Superior temporal gyrus (tissue), 1 donor: Measurements from ENCODE around the gene SGPL1.
A peak's percentile ranks its signal among the peaks of the same experiment; 100 is the strongest.

Source experiments
- DNase-seq: peaks from one replicate; pipeline ENCODE4 v3.0.0-alpha.2; 2016; ENCODE audit errors: extremely low spot score

Gene SGPL1

DNA sequence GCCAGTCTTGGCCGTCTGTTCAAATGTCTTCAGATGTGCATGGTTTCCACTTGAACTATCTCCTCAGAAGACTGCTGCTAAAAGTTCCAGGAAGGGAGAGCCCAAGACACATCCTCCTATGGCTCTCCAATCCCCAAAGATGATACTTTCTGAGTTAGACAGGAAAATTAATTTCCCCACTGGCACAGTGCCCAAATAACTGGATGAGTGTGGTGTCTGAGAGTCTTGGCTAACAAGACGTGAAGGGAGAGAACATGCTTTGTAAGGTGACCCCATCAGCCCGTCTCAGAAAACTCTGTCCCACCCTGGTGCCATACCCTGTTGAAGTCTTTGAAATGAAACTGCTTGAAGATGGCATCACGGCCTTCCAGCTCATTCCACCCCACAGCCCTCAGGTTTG, 69.7 kb downstream of the SGPL1 start:
- no peak for DNase-seq

DNA sequence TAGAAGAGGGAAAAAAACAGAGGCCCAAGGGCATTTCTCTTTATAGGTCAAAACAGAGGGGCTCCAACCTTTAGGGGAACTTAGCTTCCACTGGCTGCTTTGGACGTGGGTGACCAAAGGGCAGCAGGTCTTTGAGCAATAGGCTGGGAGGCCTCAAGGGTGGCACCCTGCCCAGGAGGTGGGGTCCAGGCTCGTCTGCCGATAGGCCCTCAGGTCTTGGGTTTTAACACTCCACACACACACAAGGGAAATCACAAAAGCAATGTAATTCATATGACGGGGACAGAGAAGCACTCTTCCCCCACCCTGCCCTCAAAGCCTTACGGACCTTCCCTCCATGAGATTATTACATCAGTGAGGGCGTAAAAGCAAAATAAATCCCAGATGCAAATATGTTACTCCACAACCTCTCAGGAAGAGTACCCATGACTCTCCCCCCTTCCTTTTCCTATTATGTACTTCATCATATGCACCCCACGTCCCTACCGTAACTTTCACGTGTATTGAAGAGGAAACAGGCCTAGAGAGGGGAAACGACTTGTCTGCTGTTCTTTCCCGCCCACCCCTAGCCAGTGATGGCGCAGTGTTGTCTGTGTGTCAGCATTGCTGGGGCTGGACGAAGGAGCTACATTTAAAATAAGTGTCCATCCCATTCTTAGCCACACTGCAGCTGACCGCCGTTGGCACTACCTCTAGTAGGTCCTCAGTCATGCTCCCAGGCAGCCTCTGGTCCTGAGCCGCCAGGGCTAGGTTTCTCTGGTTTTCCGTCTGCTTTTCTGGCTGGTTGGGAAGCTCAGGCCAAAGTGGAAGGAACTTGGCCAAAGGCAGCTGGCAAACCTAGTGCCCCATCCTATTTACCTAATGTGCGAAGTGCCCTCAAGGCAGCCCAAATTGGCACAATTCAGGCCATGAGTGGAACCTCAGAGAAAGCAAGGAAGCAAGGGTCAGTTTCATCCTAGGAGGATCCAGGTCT, 70.5 kb downstream of the SGPL1 start:
- no peak for DNase-seq

DNA sequence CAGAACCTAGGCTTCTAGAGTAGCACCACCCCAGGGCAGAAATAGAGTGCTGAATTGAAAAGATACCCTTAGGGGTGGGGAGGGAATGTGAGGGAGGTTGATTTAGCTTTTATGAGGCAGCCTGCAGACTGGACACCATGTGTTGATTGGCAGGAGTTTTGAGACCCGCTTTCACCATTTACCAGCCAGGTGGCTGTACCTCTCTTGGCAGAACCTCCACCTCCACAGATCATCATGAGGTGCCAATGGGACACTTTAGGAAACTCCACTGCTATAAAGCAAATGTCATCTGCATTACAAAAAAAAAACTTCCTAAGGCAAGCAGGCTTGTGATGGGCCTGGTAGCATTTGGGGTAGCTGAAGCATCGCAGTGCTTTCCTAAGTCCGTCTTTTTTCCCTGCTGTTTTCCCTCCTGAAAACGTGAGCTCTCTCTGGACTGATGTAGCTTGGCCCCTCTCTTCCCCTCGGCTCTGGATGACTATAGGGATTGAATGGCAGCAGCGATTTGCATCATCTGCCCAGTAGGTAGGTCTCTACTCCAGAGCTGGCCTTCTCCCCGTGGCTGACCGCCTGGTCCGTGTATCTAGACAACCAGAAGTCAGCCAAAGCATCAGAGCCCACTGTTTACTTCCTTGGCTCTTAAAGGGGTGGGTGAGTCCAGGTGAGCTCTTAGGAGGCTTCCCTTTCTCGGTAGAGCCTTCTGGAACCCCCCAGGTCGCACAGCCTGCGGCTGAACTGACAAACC, 71.3 kb downstream of the SGPL1 start:
- no peak for DNase-seq

DNA sequence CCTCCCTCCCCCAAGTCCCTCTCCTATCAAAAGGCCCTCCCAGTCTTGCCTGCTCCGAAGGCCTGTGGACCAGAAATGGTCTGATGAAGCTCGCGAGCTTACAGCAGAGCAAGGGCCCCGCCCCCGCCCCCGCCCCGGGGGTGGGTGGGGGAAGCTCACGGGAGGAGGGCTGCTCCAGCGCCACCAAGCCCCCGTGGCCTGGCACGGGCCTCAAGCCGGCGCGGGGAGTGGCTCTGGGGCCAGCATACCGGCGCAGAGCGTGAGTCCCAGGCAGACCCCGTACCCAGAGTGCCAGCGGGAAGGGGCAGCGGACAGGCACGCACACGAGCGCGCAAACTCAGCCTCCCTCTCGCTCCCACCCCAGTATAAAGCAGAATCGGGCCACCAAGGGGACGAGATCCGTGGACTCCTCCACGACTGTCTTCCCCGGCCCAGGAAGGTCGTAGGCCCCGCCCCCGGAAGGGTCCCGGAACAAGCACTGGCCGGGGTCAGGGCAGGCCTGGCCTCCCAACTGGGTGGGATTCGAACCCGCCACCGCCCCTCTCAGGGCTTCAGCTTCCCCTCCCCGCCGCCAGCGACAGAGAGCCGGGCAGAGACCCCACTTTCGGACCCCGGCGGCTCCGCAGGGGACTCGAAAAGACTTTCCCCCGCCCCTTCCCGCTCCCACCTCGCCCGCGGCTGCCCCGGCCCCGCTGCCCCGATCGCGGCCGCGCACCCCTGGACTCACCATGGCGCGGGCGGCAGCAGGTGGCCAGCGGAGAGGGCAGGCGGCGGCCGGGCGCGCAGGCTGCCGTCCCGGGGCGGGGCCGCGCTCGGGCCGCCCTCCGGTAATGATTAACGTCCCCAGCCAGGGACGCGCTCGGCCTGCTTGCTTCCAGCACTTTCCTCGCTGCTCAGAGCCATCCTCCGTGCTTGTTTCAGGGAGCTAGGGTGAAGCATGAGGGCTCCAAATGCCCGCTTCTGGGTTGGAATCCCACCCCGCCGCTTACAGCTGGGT, 72.4 kb downstream of the SGPL1 start, which contains the start of gene PCBD1:
Gene PCBD1 (minus strand): TSS at position 762 of the 997 bp plus-strand sequence. CDS start 32 bp downstream, at position 730.
- DNase-seq = peak; percentile 43

DNA sequence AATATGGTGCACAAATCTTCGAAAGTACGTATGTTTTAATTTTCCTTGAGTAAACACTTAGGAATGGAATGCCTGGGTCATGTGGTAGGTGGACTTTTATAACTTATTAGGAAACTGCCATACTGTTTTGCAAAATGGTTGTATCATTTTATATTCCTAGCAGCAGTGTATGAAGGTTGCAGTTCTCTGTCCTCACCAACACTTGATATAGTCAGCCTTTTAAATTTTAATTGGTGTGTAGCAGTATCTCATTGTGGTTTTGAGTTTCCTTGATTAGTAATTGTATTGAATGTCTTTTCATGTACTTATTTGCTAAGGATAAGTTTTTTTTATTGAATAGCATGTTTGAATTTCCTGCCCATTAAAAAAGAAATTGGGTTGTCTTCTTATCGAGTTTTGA, 73.5 kb downstream of the SGPL1 start:
- no peak for DNase-seq

DNA sequence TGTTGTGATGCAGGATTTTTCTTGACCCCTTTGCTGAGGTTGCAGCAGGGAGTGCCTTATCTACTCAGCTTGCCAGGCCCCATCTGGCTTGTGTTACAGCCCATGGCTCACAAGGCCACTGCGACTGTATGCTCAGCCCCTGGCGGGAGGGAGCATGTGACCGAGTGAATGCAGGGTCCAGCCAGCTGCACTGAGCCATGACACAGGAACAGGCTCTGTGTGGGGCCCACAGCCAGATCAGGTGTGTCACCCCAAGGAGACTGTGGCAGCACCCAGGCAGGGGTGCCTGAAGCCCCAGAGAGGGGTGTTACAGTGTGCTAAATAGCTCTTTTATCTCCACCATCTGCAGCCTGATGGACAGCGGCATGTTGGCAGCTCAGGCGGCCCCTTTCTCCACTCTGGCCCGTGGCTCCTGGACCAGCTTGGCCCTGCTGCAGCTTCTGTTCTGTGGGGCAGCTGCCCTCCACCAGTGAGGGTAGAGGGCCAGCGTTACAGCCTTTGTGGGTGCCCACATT, 75.2 kb downstream of the SGPL1 start:
- DNase-seq = peak; percentile 73

DNA sequence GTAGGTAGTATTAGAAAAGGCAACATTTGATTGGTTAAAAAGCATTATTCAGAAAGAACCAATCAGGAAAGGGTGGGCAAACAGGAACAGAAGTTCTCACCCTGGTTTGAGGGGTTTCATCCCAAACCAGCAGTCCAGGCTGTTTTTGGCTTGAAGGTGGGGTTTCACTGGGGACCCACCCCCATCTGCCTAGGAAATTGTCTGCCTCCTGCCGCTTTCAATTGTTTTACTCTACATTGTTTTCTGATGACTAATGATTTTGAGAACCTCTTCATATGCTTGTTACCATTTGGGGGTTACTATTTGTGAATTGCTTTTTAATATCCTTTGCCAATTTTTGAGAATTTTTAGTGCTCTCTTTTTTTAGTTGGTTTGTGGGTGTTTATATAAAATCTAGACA, 75.9 kb downstream of the SGPL1 start:
- no peak for DNase-seq

DNA sequence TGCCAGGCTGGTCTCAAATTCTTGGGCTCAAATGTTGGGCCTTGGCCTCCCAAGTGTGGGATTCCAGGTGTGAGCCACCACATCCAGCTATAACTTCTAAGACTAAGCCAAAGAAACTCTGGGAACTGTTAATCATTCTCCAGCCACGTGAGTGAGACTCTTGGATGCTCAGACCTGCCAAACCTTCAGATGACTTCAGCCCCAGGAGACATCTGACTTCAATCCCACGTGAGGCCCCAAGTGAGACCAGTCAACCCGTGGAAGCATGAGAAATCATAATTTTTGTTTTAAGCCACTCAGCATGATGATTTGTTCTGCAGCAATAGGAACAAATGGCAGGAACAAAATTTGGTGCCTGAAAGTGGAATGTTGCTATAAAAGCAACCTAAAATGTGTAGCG, 76.9 kb downstream of the SGPL1 start:
- no peak for DNase-seq

DNA sequence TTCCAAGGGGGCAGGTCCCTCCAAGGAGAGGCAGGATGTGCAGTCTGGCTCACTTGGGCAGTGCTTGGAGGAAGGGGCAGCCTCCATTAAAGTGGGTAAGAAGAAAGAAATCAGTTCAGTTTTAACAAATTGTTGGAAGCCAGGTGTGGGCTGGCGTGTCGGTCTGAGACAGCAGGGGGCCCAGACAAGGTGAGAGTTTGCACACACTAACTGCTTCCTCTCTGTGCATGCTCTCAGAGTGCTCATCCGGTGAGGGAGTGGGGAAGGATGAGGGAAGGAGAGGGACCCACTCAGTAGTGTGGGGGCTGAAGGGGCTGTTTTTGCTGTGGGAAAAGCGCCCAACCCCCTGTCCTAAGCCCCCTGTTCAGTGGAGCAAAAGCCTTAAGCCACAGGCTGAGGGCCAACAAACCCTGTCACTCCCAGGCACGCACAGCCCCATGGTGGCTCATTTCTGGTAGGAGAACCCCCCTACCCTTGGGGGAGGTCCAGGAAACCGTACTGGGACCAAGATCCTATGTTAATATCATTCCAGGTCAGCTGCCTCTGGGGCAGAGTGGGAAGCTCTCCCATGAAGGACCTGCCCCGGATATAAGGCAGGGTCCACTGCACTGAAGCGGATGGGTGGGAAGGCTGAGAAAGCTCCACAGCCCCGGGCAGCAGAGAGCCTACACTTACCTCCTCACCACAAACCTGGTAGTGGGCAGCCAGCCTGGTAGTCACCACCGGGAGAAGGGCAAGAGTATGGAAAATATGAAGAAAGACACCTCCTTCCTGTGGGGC, 77.7 kb downstream of the SGPL1 start:
- DNase-seq = no peak

DNA sequence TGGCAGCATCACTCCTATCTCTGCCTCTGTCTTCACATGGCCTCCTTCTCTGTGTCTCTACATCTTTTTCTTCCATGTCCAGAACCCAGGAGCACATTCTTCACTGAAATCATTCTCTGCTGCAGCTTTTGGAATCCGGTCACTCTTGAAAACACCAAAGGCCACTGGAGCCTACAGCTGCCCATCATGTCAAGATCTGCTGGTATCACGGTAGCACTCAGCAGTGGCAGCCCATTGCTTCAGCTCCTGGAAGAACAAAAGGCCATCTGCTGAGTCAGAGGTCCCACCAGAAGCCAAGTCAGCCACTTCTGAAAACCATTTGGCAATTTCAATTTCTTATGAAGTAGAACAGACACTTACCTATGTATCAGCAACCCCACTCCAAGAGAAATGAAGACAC, 78.7 kb downstream of the SGPL1 start:
- no peak for DNase-seq

DNA sequence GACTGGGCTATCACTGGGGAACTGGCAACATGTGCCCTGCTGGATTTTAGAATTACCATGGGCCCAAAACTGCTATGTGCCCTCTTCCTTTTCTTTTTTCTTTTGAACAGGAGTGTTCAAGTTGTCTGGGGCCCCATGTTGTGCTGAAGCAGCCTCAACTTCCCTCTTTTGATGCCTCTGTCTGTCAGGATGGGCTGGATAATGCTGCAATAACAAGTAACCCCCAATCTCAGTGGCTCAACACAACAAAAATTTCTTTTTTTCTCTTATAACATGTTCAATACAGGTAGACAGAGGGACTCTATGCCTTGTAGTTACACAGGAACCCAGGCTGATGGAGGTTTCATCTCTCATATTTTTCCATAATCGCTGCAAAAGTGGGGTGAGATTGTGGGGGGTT, 80.8 kb downstream of the SGPL1 start:
- no peak for DNase-seq

DNA sequence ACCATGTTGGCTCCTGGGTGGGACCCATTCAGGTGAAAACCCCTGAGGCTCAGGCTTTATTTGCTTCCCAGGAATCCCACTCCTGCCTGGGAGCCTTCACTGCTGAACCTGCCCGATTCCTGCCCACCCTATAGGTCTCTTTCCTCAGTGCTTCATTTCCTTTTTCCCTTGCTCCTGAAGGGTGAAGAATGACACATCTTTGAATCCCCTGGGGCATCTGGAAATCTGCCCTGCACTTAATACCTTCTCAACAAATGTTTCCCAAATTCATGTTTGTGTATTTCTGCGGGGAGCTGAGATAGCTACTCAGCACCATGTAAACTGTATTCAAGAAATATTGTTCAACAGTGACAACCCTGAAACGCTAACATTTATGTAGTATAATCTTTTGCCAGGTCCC, 82.9 kb downstream of the SGPL1 start:
- no peak for DNase-seq

DNA sequence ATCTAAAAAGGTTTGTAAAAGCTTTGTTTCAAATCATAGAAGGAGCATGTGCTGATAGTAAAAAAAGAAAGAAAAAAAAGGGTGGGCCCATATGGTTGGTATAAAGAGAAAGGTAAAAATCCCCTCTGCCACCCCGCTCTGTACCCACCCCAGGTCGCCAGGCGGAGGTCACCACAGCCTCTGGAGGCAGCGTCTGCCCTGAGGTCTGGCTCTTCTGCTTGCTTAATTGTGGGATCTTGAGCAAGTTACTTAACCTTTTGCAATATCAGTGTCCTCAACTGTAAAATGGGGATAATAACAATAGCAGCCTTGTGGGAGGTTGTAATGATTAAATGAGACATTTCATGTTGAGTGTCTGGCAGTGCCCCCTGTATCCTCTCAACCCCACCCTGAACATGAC, 83.3 kb downstream of the SGPL1 start:
- no peak for DNase-seq

DNA sequence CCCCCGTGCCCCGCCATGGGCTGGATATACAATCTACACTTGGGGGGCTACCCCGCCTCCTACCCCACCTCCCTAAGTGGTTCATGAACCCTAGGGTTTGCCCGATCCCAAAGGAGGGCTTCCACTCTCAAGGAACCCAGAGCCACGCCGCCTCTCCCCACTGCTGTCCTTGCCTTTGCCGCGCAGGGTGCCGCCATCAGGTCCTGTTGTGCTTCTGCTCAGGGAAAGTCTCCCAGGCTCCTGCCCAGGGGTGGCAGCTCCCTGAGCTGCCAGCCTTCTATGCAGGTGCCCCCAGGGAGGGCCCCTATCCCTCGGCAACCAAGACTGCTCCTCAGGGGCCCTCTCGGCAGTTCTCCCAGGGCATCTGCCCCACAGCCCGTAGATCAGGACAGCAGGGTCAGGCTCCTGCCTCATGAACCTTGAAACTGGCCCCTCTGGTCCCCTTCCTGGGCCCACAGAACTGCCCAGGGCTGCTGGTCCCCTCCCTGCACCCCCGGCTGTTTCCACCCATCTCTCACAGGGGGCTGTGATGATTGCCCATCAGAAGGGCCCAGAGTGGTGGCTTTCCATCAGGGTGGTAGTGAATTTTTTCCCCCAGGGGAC, 85.6 kb downstream of the SGPL1 start:
- DNase-seq = no peak

DNA sequence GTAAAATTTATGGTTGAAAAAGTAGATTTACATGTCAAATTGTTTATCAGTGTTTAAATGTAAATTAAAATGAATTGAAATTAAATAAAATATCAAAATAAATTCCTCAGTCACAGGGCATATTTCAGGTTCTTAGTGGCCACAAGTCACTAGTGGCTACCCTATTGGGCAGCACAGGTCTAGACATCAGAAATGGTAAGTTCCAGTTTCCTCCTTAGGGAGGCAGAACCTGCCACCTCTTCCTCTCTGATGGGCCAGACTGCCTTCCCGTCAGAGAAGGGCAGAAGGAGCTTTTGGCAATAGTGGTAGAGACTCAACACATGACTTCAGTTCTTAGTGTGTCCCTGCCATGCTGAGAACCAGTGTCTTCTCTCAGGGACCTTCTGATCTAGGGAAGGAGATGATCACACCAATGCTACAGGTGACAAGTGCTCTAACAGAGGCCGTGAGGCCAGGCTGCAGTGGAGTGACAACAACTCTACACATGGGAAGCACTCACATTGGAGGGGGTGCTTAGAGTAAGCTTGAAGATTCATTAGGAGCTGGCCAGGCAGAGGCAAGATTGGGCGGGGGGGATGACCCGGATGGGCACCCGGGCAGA, 87.0 kb downstream of the SGPL1 start:
- no peak for DNase-seq

DNA sequence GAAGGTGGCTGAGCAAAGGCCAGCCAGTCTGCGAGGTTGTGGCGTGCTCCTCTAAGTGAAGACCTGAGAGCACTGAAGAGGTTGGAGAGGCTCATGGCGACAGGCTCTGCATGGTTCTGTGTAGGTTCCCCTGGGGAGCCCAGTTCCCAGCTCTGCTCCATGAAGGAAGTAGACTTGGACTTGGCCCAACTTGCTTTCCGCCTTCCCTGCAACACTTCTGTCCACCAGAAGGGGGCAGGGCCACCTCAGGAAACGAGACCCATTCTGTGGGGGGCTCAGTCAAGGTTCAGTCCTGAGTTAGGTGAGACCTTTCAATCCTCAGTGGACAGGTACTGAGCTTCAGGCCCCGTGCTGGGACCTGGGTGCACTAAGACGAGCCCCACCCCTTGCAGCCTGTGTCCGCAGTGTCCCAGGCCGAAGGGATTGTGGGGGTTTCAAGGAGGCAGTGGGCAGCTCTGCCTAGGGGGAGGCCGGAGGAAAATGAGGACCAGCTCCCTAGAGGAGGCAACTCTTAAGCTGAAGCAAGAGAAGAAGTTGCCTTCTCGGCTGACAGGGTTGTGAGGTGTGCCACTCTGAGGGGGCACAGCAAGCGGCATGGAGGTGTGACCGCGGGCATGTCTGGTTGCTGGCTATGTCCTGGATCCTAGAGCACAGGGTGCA, 87.6 kb downstream of the SGPL1 start:
- DNase-seq = peak; percentile 80

DNA sequence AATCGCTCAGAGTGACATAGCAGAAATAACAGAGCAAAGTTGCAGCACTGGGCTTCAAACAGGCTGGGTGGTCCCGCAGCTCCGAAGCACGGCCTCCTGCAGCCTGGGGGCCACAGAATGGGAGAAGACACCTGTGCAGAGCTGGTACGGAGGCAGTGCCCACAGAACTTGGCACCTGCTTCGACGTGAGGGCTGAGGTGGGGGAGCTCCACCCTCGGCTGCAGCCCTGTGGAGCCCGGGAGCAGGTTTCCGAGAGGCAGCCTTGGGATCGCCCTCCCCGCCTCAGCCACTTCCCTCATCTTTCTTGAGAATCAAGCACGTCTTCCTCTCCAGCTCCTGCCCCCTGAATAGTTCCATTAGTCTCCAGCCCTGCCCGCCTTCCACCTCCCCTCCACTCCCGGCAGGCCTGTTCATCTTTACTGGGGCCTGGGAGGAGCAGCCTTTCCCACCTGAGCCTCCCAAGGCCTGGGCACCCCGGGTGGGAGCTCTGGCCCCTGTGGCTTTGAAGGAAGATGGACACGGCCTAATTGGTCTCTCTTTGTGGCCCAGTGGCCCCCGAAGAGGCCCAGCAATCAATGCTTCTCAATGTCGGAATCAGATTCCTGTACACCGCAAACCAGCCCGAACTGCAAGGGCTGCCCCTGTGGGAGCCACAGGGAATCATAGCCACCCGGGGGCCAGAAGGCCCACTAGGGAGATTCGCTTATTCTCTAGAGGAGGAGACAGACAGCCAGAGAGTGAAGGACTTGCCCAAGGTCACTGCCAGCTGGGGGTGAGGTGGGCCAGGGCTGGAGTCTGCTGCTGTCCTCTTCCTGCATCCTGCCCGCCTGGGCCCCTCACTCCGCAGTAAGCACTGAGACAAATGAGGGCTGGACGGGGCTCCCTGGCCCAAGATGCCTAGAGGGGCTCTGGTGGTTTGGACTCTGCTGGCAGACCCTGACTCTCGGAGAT, 89.6 kb downstream of the SGPL1 start:
- no peak for DNase-seq
